A673 (cell line): ENCODE data around the gene MYL11.

Source experiments
- CTCF ChIP-seq: fragments of 300-800, 200-600 bp; sonication (generic); conservative IDR thresholded peaks from 2 replicates; pipeline ENCODE4 v1.5.1; 2017; ENCODE audit warnings: low read depth, mild to moderate bottlenecking, antibody characterized with exemption, low read length, moderate library complexity, mixed read lengths
- EZH2 ChIP-seq: fragments of 200-600 bp; sonication (generic); IDR thresholded peaks from 2 replicates; pipeline ENCODE4 v1.6.1; 2017; ENCODE audit warnings: borderline replicate concordance, low read depth, mild to moderate bottlenecking, mixed read lengths, antibody characterized with exemption, low read length; ENCODE audit not compliant: poor library complexity, severe bottlenecking

- TF ChIP-seq CTCF (no peak), EZH2 (no peak)
Observed at GRCh38 chr16:30351001-30351441, 23.6 kb upstream of the MYL11 start.
